Measurements from ENCODE around the gene PPP1R9B.
A peak's percentile ranks its signal among the peaks of the same experiment; 100 is the strongest.

The PPP1R9B gene

GRCh38 chr17:50166518-50167181 lies 16.2 kb upstream of the PPP1R9B start:
- ChIA-PET POLR2A (no interaction called here), CTCF (interaction anchor here (1.0 to 6.4 kb wide), 12 partner anchors 7 to 231 kb away, joined by 3 to 90 read pairs (median 10); partner anchors contain the start of genes COL1A1, LRRC59, PPP1R9B and TMEM92)
- no peak for DNase-seq (ENCODE audit: extremely low spot score)
- TF ChIP-seq CTCF (IDR thresholded peaks at IDR 0.05; ENCODE audit: control extremely low read depth, extremely low read depth, low read depth, missing control alignments): no peak

DNA sequence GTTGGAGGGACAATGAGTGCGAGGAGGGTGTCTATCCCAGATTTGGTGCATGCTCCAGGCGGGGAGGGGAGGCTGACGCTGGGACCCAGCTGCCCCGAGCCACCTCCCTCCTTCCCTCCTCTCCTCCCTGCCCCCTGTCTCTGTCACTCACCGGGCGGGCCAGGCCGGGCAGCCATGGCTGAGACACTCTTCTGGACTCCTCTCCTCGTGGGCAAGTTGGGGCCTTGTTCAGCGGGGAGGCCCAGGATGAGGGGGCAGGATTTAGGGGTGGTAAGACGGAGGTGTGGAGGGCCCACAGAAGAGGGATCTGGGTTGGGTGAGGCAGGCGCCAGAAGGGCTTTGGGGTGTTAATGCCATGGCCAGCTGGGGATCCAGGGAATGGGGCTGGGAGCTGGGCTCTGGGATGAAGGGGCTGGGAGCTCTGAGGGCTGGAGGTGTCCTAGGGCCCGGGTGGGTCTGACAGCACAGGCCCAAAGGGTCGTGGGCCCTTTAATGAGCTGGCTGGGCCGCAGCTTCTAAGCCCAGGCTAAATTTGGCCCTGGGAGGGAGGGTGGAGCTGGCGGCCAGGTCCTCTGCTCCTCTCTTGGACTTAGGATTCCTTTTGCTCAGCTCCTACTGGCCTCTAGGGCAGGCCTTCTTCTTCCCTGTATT lies 15.5 kb upstream of the PPP1R9B start, which contains the start of gene SGCA:
Gene SGCA, plus strand, starts transcription at position 139 of the 651 bp plus-strand sequence. Its CDS starts 36 bp downstream, at position 175.
- no peak for TF ChIP-seq CTCF (IDR thresholded peaks at IDR 0.05; ENCODE audit: control extremely low read depth, extremely low read depth, low read depth, missing control alignments)
- ChIA-PET CTCF (interaction anchor here (0.8 to 6.4 kb wide), 12 partner anchors 8 to 231 kb away, joined by 3 to 90 read pairs (median 6); partner anchors contain the start of genes COL1A1, LRRC59 and TMEM92), POLR2A (no interaction called here)

GRCh38 chr17:50165466-50165865 lies 15.0 kb upstream of the PPP1R9B start:
- no peak for TF ChIP-seq CTCF (IDR thresholded peaks at IDR 0.05; ENCODE audit: control extremely low read depth, extremely low read depth, low read depth, missing control alignments)
- ChIA-PET CTCF (interaction anchor here (0.8 to 6.4 kb wide), 11 partner anchors 8 to 232 kb away, joined by 3 to 90 read pairs (median 7); partner anchors contain the start of genes COL1A1, LRRC59 and TMEM92), POLR2A (no interaction called here)
- DNase-seq (ENCODE audit: extremely low spot score): no peak

More for the DNA sequence above, 15.5 kb upstream of the PPP1R9B start, which contains the start of gene SGCA:
- no peak for DNase-seq (ENCODE audit: extremely low spot score)

- ChIA-PET CTCF (interaction anchor here (0.9 to 6.4 kb wide), 9 partner anchors 9 to 108 kb away, joined by 3 to 90 read pairs (median 8); partner anchors contain the start of genes COL1A1 and TMEM92), POLR2A (no interaction called here)
- DNase-seq (ENCODE audit: extremely low spot score): no peak
- no peak for TF ChIP-seq CTCF (IDR thresholded peaks at IDR 0.05; ENCODE audit: control extremely low read depth, extremely low read depth, low read depth, missing control alignments)
Observed at GRCh38 chr17:50165066-50165465, 14.6 kb upstream of the PPP1R9B start.

DNA sequence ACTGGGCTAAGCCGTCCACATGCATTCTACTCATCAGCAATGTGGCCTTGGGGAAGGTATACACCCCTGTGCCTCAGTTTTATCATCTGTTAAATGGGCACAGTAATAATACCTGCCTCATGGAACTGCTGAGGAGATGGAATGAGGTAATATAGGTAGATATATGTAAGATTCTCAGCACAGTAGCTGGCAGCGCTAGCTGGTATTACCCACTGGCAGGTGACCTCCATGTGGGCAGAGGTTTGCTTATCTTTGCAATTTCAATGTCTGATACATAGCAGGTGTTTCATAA lies 14.2 kb upstream of the PPP1R9B start:
- ChIA-PET POLR2A (no interaction called here), CTCF (interaction anchor here (0.9 to 6.4 kb wide), 7 partner anchors 12 to 109 kb away, joined by 3 to 90 read pairs (median 15); partner anchors contain the start of genes COL1A1 and TMEM92)
- DNase-seq (ENCODE audit: extremely low spot score): no peak
- TF ChIP-seq CTCF (IDR thresholded peaks at IDR 0.05; ENCODE audit: control extremely low read depth, extremely low read depth, low read depth, missing control alignments): no peak

GRCh38 chr17:50163843-50164696 lies 13.6 kb upstream of the PPP1R9B start:
- ChIA-PET CTCF (interaction anchor here (0.9 to 6.4 kb wide), 11 partner anchors 9 to 70 kb away, joined by 3 to 90 read pairs (median 5); partner anchors contain the start of genes COL1A1 and PDK2), POLR2A (no interaction called here)
- TF ChIP-seq CTCF (IDR thresholded peaks at IDR 0.05; ENCODE audit: control extremely low read depth, extremely low read depth, low read depth, missing control alignments): no peak
- DNase-seq (ENCODE audit: extremely low spot score): peak; percentile 59

All from GM10248 (cell line).